B cell (primary cell): Measurements from ENCODE around the gene MAPK14. TPM values are rescaled to one million over a fixed set of nuclear protein-coding genes. Genes with fewer than 3 reads are reported as not detected.

Source experiments
- ATAC-seq: fragments of 200-7000 bp; cut with Tn5 transposase; one replicate; pipeline ENCODE4 v1.10.0; 2021; ENCODE audit warnings: low read depth, mild to moderate bottlenecking, moderate number of reproducible peaks, moderate library complexity
- CTCF ChIA-PET: fragments of 350-600 bp; sonication (Branson Sonifier 250); formaldehyde crosslinking; loops from one replicate; lab custom pipeline; 2021; ENCODE audit warnings: antibody characterized with exemption, inconsistent platforms; lab: Charles Lee
- POLR2A ChIA-PET: fragments of 350-600 bp; sonication (Branson Sonifier 250); formaldehyde crosslinking; loops from one replicate; lab custom pipeline; 2021; ENCODE audit warnings: antibody characterized with exemption; lab: Charles Lee
- DNase-seq: peaks from one replicate; pipeline ENCODE4 v3.0.0; 2013
- H2AFZ ChIP-seq: 2 replicates; pipeline ENCODE4 v1.6.1; 2012; ENCODE audit warnings: mild to moderate bottlenecking, low read depth, low read length; ENCODE audit not compliant: insufficient read depth, poor library complexity, severe bottlenecking
- H3K27ac ChIP-seq, 2 donors: 1 replicate in 1 of 2; 2 replicates in 1 of 2; pipeline ENCODE4 v1.5.1; 2012 to 2013; ENCODE audit warnings: low read length in 2 of 2, mild to moderate bottlenecking in 2 of 2, moderate library complexity in 1 of 2
- H3K27me3 ChIP-seq, 4 experiments: fragments of 200-600 bp in 1 of 4; sonication (generic) in 1 of 4; replicated peaks in 1 of 4; 1 replicate in 2 of 4; 2 replicates in 2 of 4; pipeline versions ENCODE4 v1.6.1 to v1.7.0; 2013 to 2016; ENCODE audit warnings: low read length in 3 of 4, mild to moderate bottlenecking in 2 of 4, mixed read lengths in 1 of 4, moderate library complexity in 1 of 4; ENCODE audit not compliant: insufficient read depth in 4 of 4, control insufficient read depth in 3 of 4; ENCODE audit errors: control extremely low read depth in 1 of 4
- H3K36me3 ChIP-seq, 2 experiments: replicated peaks in 1 of 2; 1 replicate in 1 of 2; 2 replicates in 1 of 2; pipeline versions ENCODE4 v1.6.1 to v1.7.1; 2013; ENCODE audit warnings: low read length in 1 of 2; ENCODE audit not compliant: insufficient read depth in 2 of 2, control insufficient read depth in 1 of 2; ENCODE audit errors: control extremely low read depth in 1 of 2, extremely low read depth in 1 of 2
- H3K4me1 ChIP-seq, 2 donors: fragments of 200-600 bp in 1 of 2; sonication (generic) in 1 of 2; 1 replicate in 1 of 2; 2 replicates in 1 of 2; pipeline versions ENCODE4 v1.5.1 to v1.6.1; 2013 to 2017; ENCODE audit warnings: low read length in 2 of 2; ENCODE audit not compliant: control insufficient read depth in 2 of 2, insufficient read depth in 2 of 2
- H3K4me2 ChIP-seq: replicated peaks from 2 replicates; pipeline ENCODE3; 2012; ENCODE audit warnings: mild to moderate bottlenecking, low read depth, low read length; ENCODE audit not compliant: poor library complexity, severe bottlenecking
- H3K4me3 ChIP-seq, 5 experiments: fragments of 200-600 bp in 1 of 5; sonication (generic) in 1 of 5; 1 replicate in 3 of 5; 2 replicates in 2 of 5; pipeline versions ENCODE4 v1.5.1 to v1.7.0; 2011 to 2016; ENCODE audit warnings: low read length in 4 of 5, mild to moderate bottlenecking in 4 of 5, low read depth in 2 of 5, control low read depth in 1 of 5, moderate library complexity in 1 of 5; ENCODE audit not compliant: insufficient read depth in 1 of 5; ENCODE audit errors: control extremely low read depth in 1 of 5, extremely low read depth in 1 of 5
- H3K79me2 ChIP-seq: fragments of 200-600 bp; sonication (generic); one replicate; pipeline ENCODE4 v1.6.0; 2016; ENCODE audit warnings: low read length; ENCODE audit not compliant: control insufficient read depth, insufficient read depth
- H3K9ac ChIP-seq: fragments of 200-600 bp; sonication (generic); 2 replicates; pipeline ENCODE4 v1.6.1; 2017; ENCODE audit warnings: mild to moderate bottlenecking, low read length, moderate library complexity
- H3K9me3 ChIP-seq, 3 donors: one replicate each; pipeline versions ENCODE4 v1.6.1 to v1.7.1; 2013; ENCODE audit warnings: low read length in 2 of 3; ENCODE audit not compliant: control insufficient read depth in 2 of 3, insufficient read depth in 1 of 3; ENCODE audit errors: control extremely low read depth in 1 of 3
- H4K20me1 ChIP-seq: 2 replicates; pipeline ENCODE4 v1.6.0; 2012; ENCODE audit warnings: mild to moderate bottlenecking, low read length; ENCODE audit not compliant: insufficient read depth, control insufficient read depth, poor library complexity, severe bottlenecking
- H3K27ac Mint-ChIP-seq: one replicate; pipeline ENCODE4 v1.8.0; 2021; ENCODE audit warnings: mixed read lengths
- H3K27me3 Mint-ChIP-seq: one replicate; pipeline ENCODE4 v1.8.0; 2021; ENCODE audit warnings: mixed read lengths
- H3K4me1 Mint-ChIP-seq: one replicate; pipeline ENCODE4 v1.8.0; 2021; ENCODE audit warnings: mixed read lengths
- H3K4me3 Mint-ChIP-seq: one replicate; pipeline ENCODE4 v1.8.0; 2021; ENCODE audit warnings: mixed read lengths
- H3K9me3 Mint-ChIP-seq: one replicate; pipeline ENCODE4 v1.8.0; 2022; ENCODE audit warnings: mixed read lengths; ENCODE audit not compliant: insufficient read depth
- EZH2 ChIP-seq: IDR thresholded peaks from 2 replicates; pipeline ENCODE4 v1.6.1; 2012; ENCODE audit warnings: borderline replicate concordance, low read depth, mild to moderate bottlenecking, moderate library complexity, low read length; ENCODE audit not compliant: insufficient read depth, poor library complexity, severe bottlenecking
- WGBS: methylation state at CpG from one replicate; pipeline ENCODE4 v1.1.5; 2013; ENCODE audit warnings: missing lambda C conversion rate; ENCODE audit not compliant: insufficient coverage; 5-methylcytosine and 5-hydroxymethylcytosine counted together
- intact Hi-C: fragments of 100-400 bp; cut with micrococcal nuclease; formaldehyde crosslinking; loops from one replicate; pipeline ENCODE4 v1.10.0; 2022
- polyA plus RNA-seq: library from polyadenylated mRNA; depleted of rRNA; stranded (reverse); fragments of >200 nt; gene quantifications from 2 replicates; pipeline ENCODE4 v1.2.3, GENCODE V29; 2012
- total RNA-seq, 2 donors: library from RNA; stranded (reverse); fragments of 120-200 nt in 1 of 2; gene quantifications; 1 replicate in 1 of 2; 2 replicates in 1 of 2; pipeline versions ENCODE4 v1.2.3 to v1.2.4, GENCODE V29; 2013 to 2022
- TF ChIP-seq, protein P1 (sequence below): fragments of 200-600 bp; IDR thresholded peaks from one replicate; pipeline ENCODE4 v1.8.0; 2022; ENCODE audit warnings: antibody characterized with exemption, mild to moderate bottlenecking

The MAPK14 gene
- total and polyA plus RNA-seq, 2 donors (not counting 1 experiment from before 2014, with no cell fraction given): 19.5 to 50.4 TPM

DNA sequence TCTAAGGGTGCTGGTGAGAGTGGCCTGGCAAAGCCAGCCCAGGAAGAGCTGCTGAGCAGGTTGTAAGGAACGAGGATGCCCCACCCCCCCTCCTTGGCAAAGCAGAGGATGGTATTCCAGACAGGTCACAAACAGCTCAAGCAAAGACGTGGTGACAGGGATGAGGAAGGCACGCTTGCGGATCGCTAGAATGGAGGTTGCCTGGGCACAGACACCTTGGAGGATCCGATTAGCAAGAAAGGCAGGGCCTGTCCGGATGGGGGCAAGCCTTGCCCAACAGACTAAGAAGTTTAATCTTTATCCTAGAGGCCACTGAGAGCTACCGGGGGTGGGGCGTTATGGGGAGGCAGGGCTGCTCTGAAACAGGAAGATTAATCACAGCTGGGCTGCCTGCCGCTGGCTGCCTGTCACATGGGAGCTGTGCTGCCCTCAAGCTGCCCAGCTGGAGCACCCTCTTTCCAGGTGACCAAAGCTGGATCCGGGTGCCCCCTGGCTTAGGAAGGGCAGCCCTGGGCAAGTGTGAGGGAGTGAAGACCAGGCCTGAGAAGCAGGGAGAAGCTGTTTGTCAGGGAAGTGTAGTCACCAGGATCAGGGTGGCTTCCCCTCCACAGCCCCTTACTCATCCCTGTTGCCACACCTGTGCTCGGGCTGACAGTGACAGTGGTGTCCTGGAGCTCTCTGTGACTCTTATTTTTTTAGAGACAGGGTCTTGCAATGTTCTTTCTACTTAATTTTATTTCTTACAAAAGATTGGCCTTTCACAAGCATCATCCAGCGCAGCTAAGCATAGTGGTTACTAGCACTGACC lies 93.6 kb downstream of the MAPK14 start:
- 37% methylated on average over 10 of the region's 13 CpGs for WGBS
- intact Hi-C loops: loop anchor here (1.0 to 5.0 kb wide), 3 partner anchors 12 to 241 kb away; partner anchors contain the start of gene MAPK14
- H3K27me3 Mint-ChIP-seq: no peaks in the 10 kb centered on the region

More for the DNA sequence above, 93.6 kb downstream of the MAPK14 start:
- POLR2A ChIA-PET: interaction anchor here (0.7 to 1.9 kb wide), 5 partner anchors 10 to 334 kb away, joined by 5 to 15 read pairs (median 8); partner anchors contain the start of genes MAPK13 and MAPK14
- Histone ChIP-seq H3K79me2 (peaks cover 17% of the 10 kb centered on the region), H3K27ac (peak overlapping the region; percentile 95 to 96), H4K20me1 (no peaks in the 10 kb centered on the region), H2AFZ (peak overlapping the region; percentile 31), H3K9ac (peak overlapping the region; percentile 64), H3K27me3 (no peaks in the 10 kb centered on the region), H3K36me3 (no peaks in the 10 kb centered on the region), H3K4me3 (peak overlapping the region; percentile 27 to 54 (median 40)), H3K9me3 (peaks cover 0 to 5% (median 0%) of the 10 kb centered on the region in 3 donors), H3K4me2 (peak overlapping the region; percentile 77), H3K4me1 (peaks cover 80 to 88% of the 10 kb centered on the region in 2 donors)
- DNase-seq: peak; percentile 72
- H3K9me3 Mint-ChIP-seq: no peaks in the 10 kb centered on the region
- H3K4me1 Mint-ChIP-seq: peaks cover 83% of the 10 kb centered on the region
- H3K4me3 Mint-ChIP-seq: peak overlapping the region; percentile 89
- peak; percentile 43 for ATAC-seq
- TF ChIP-seq, protein P1, sequence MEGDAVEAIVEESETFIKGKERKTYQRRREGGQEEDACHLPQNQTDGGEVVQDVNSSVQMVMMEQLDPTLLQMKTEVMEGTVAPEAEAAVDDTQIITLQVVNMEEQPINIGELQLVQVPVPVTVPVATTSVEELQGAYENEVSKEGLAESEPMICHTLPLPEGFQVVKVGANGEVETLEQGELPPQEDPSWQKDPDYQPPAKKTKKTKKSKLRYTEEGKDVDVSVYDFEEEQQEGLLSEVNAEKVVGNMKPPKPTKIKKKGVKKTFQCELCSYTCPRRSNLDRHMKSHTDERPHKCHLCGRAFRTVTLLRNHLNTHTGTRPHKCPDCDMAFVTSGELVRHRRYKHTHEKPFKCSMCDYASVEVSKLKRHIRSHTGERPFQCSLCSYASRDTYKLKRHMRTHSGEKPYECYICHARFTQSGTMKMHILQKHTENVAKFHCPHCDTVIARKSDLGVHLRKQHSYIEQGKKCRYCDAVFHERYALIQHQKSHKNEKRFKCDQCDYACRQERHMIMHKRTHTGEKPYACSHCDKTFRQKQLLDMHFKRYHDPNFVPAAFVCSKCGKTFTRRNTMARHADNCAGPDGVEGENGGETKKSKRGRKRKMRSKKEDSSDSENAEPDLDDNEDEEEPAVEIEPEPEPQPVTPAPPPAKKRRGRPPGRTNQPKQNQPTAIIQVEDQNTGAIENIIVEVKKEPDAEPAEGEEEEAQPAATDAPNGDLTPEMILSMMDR: no peak
- TF ChIP-seq EZH2: no peak
- CTCF ChIA-PET: interaction anchor here (0.9 to 4.3 kb wide), 18 partner anchors 8 to 220 kb away, joined by 3 to 61 read pairs (median 5); partner anchors contain the start of genes MAPK13 and MAPK14
- H3K27ac Mint-ChIP-seq: peak overlapping the region; percentile 97
